Muscle layer of colon (tissue), 2 donors: ENCODE results near the gene NOXA1.

Experiments used
- H3K27ac ChIP-seq: one replicate; pipeline ENCODE4 v1.7.0; 2013; ENCODE audit warnings: low read depth, mild to moderate bottlenecking, low read length, moderate library complexity
- H3K27me3 ChIP-seq, 2 donors: one replicate each; pipeline ENCODE4 v1.7.0; 2013; ENCODE audit warnings: low read length in 2 of 2, mild to moderate bottlenecking in 2 of 2; ENCODE audit not compliant: insufficient read depth in 2 of 2, control insufficient read depth in 1 of 2
- H3K36me3 ChIP-seq: one replicate; pipeline ENCODE4 v1.7.0; 2013; ENCODE audit warnings: mild to moderate bottlenecking, low read length; ENCODE audit not compliant: insufficient read depth
- H3K4me1 ChIP-seq: one replicate; pipeline ENCODE4 v1.7.0; 2013; ENCODE audit warnings: mild to moderate bottlenecking, low read length; ENCODE audit not compliant: insufficient read depth
- H3K4me3 ChIP-seq, 2 donors: one replicate each; pipeline ENCODE4 v1.7.0; 2013; ENCODE audit warnings: low read length in 2 of 2, low read depth in 1 of 2, mild to moderate bottlenecking in 1 of 2, moderate library complexity in 1 of 2
- H3K9ac ChIP-seq: one replicate; pipeline ENCODE4 v1.7.0; 2013; ENCODE audit warnings: low read length
- H3K9me3 ChIP-seq: one replicate; pipeline ENCODE4 v1.7.0; 2013; ENCODE audit warnings: mild to moderate bottlenecking, low read length
- donor health status: abdominal sarcoma.
- donor health status: Adenocarcinoma of cecum.

The NOXA1 gene

DNA sequence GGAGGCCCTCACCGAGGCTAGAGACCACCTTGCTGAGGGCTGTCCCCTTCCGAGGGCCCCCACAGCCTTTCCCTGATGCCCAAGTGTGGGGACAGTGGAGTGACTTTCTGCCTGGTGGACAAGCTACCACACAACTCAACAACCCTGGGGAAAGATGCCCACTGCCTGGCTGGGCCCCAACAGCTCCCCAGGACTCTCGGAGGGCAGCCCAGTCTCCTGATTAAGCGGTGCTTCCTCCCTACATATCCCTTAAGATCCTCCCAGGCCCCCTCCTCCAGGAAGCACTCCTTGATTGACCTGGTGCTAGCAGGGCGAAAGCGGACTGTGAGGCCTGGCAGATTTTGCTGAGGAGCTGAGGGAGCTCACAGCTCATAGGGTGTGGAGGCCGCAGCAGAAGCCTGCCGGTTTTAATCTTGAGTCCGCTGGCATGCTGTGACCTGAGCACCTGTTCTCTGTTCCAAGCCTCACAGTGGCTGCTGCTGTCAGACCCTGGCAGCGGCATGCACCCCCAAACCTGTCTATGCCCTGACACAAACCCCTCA lies 33.7 kb downstream of the NOXA1 start:
- H3K4me1 ChIP-seq: peaks cover 17% of the 10 kb centered on the region
- H3K9me3 ChIP-seq: no peaks in the 10 kb centered on the region
- peaks cover 0 to 3% of the 10 kb centered on the region in 2 donors for H3K27me3 ChIP-seq
- H3K27ac ChIP-seq: no peak overlapping the region
- H3K4me3 ChIP-seq: no peak overlapping the region
- H3K36me3 ChIP-seq: peaks cover 11% of the 10 kb centered on the region
- no peak overlapping the region for H3K9ac ChIP-seq

DNA sequence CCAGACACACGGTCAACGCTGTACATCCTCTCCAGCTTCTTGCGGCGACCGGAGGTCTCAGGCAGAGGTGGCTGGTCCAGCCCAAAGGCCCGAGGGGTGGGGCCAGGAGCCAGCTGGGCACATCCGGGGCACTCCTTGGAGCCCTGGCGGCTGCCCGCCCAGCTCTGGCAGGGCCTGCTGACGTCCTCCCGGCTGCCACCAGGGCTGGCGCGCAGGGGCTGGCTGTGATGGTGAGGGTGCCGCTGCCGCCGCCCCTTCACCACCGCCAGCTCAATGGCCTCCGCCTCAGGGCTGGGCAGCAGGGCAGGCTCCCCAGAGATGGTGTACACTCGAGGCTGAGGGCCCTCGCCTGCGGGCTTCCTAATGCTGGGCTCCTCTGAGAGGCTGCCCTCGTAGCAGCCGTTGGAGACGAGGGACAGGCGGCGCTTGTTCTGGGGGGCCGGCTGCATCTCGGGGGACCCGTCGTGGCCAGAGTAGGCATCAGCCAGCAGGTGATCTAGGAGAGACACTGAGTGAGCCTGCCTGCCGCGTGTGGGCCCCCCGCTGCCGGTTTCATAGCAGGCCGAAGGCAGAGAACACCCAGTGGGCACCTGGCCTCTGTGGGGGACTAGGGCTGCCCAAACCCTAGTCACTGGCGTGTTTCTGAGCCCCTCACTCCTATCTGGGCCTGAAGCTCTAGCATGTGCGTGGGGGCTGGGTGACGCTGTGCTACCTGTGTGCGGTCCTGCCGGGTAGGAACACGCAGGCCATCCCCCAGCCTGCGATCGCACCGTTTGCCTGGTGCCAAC lies 34.4 kb downstream of the NOXA1 start:
- peaks cover 17% of the 10 kb centered on the region for H3K4me1 ChIP-seq
- H3K36me3 ChIP-seq: peaks cover 11% of the 10 kb centered on the region
- H3K27me3 ChIP-seq: peaks cover 0 to 4% of the 10 kb centered on the region in 2 donors
- no peak overlapping the region for H3K27ac ChIP-seq
- no peak overlapping the region for H3K9ac ChIP-seq
- H3K4me3 ChIP-seq: peak overlapping the region; percentile 52 to 57
- H3K9me3 ChIP-seq: no peaks in the 10 kb centered on the region

DNA sequence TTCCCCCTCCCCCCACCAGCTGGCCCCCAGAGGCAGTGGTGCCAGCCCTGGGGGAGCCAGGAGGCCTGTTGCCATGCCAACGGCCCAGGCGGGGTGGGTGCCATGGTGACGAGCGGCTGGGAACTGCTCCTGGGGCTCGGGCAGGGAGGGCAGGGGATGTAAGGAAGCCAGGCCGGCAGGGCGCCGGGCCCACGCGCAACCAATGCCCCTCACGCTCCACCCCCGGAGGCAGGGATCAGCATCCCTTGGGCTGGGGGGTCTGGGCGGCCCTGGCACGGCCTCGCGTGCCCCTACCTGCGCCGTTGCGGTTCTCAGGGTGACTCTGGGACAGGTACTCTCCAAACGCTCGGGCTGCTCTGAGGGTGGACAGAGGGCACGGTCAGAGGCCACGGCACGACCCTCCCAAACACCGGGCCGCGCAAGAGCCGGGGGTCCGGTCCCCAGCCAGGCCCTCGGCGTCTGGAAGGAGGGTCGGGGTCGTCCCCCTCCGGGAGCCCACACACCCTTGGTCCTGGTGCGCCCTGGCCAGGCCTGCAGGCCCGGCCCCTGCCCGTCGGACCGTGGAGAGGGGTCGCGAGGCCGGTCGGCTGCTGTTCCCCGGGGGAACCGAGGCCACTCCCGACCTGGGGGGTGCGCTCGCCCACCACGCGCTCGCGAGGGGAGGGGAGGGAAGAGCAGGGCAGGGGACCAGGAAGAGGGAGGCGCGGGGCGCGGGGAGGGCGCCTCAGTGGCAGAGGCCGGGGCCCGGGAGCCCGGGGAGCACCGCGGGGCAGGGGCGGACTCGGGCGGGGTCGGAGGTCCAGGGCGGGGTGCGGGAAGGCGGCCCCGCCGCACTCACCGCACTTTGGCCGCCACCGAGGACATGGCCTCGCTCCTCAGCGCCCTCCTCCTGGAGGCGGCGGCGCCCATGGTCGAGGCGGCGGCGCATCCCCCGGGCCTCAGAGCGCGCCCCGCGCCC lies 35.3 kb downstream of the NOXA1 start:
- Histone ChIP-seq H3K36me3 (peaks cover 11% of the 10 kb centered on the region), H3K27ac (peak overlapping the region; percentile 44), H3K9me3 (no peaks in the 10 kb centered on the region), H3K9ac (no peak overlapping the region), H3K4me3 (peak overlapping the region; percentile 52 to 57), H3K27me3 (peaks cover 0 to 4% of the 10 kb centered on the region in 2 donors), H3K4me1 (peaks cover 17% of the 10 kb centered on the region)

DNA sequence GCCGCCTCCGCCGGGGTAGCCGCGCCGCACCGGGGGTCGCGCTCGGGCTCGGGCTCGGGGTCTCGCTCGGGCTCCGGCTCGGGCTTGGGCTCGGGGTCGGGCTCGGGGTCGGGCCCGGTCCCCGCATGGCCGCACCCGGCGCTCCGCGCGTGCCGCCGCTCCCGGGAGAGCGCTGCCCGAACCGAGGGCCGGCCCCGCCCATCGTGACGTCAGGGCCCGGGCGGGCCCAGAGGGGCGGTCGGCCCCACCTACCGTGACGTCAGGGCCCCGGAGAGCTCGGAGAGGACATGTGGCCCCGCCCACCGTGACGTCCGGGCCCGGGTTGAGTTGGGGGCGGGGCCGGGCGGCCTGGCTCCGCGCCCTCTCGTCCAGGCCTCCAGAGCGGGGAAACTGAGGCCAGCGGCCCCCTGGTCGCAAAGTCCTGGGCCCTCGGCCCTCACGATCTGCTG lies 36.0 kb downstream of the NOXA1 start, which contains the start of gene NSMF:
Gene NSMF (minus strand): TSS at position 183 of the 449 bp plus-strand sequence. CDS start 232 bp downstream, outside the sequence.
- Histone ChIP-seq H3K9ac (peak within 1 kb of the TSS; percentile 68), H3K4me3 (peak within 1 kb of the TSS; percentile 57 to 60), H3K9me3 (no peaks in the 10 kb centered on the region), H3K27ac (peak within 1 kb of the TSS; percentile 73), H3K27me3 (peaks cover 0 to 4% of the 10 kb centered on the region in 2 donors), H3K4me1 (peaks cover 17% of the 10 kb centered on the region), H3K36me3 (peaks cover 11% of the 10 kb centered on the region)

DNA sequence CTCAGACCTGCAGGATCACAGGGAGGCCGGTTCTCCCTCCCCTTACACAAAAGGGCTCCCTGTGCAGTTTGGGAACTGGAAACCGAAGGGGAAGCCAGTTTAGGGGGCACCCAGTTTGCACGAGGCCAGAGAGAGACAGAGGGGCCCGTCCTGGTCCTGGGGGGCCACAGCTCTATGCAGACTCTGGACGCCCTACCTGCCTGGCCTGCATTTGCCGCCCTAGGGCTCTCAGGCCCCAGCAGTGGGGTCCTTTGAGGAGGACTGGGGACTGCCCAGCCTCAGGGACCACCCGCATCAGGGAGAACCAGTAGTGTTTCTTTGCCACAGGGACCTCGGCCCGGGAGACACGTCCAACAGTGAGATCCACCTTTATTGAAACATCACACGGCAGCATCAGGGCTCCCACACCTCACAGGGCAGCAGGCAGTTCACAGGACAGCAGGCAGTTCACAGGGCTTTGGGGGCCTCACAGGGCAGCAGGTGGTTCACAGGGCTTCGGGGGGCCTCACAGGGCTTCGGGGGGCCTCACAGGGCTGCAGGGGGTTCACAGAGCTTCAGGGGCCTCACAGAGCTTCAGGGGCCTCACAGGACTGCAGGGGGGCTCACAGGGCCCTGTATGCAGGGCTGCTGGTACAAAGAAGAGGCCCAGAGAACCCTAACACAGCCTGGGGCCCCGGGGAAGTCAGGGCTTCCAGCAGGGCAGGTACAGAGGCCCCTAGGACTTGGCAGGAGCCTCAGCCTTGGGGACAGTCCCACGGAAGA lies 36.6 kb downstream of the NOXA1 start:
- H3K27me3 ChIP-seq: peaks cover 0 to 4% of the 10 kb centered on the region in 2 donors
- peak overlapping the region; percentile 68 for H3K9ac ChIP-seq
- H3K36me3 ChIP-seq: peaks cover 11% of the 10 kb centered on the region
- H3K4me3 ChIP-seq: peak overlapping the region; percentile 40 to 60
- no peaks in the 10 kb centered on the region for H3K9me3 ChIP-seq
- peak overlapping the region; percentile 73 for H3K27ac ChIP-seq
- peaks cover 12% of the 10 kb centered on the region for H3K4me1 ChIP-seq

DNA sequence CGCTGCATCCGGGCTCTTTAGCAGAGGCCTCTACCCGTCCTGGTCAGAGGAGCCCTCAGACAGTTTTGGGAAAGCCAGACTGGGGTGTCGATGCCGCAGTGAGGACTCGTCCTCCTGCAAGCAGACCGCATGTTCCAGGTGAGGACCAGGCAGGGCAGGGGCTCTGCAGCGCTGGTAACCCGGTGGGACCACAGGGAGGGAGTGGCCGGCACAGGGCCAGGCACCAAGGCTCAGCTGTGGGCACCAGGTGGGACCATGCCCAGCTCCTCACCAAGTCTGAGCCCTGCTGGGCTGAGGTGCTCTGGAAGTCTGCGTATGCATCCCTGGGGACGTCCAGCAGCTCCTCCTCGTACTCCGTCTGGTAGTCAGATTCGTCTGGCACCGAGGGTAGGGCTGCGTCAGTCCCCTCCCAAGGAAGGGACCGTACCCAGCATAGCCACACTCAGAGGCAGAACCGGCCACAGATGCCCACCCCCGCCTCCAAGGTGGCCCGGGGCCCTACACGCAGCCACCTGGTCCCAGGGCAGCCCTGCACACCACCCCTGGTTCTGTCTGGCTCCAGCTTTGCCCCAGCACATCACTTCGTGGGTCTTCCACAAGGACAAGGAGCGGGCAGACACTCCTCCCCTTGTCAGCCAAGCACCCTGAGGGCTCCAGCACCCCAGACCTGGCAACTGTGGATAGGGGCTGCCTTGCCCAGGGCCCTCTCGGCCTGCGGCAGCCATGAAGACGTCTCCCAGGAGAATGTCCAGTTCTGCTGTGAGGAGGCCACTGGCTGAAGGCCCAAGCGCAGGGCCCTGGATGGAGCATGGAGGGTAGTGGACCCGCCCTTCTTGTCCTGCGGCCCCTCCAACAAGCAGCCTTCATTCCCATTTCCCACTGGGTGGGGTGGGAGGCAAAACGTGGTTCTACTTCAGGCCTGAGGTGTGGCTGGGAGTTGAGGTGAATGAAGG lies 37.4 kb downstream of the NOXA1 start:
- Histone ChIP-seq H3K27ac (no peak overlapping the region), H3K9me3 (no peaks in the 10 kb centered on the region), H3K27me3 (peaks cover 0 to 4% of the 10 kb centered on the region in 2 donors), H3K4me1 (peaks cover 6% of the 10 kb centered on the region), H3K9ac (no peak overlapping the region), H3K36me3 (peaks cover 11% of the 10 kb centered on the region), H3K4me3 (no peak overlapping the region)

DNA sequence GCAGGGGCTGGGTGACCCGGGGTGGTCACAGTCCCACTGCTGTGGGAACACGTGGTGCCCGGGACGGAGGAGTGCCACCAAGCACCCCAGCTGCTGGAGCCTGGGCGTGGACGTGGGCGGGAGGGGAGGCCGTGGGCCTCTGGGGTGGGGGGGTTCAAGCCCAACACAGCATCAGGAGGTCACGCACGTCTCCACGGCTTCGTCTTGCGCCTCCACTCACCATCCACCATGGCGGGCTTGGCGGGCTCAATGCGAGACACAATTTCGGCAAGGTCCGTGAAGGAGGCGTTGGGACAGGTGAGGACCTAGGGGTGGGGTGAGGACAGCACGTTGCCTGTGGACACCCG lies 38.1 kb downstream of the NOXA1 start:
- H3K4me3 ChIP-seq: no peak overlapping the region
- no peak overlapping the region for H3K27ac ChIP-seq

DNA sequence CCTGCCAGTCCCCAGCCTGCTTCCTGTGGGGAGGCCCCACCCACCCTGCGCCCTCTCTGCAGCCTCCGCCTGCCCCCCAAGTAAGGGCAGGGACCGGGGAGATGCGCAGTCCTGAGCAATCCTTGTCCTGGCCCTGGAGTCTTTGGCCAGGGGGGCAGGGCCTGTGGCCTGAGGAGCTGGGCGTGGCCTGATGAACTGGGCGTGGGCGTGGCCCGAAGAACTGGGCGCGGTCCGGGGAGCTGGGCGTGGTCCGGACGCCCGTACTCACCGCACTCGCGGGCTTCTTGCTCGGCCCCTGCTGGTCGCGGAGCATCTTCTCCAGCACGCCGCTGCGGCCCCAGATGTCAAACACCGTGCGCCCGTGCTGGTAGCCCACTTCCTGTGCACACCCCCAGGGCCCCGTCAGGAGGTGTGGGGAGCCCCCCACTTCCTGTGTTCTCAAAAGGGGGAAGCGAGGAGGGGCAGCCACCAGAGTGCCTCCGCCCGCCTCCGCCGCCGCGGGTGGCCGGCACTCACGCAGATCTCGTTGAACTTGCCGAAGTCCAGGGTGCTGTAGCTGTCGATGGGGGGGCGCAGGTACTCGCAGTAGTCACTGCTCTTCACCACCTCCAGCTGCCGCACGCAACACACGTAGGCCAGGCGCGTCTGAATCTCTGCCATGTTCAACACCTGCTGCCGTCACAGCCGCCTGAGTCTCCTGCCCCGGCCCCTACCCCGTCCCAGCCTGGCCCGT lies 38.6 kb downstream of the NOXA1 start:
- no peak overlapping the region for H3K27ac ChIP-seq

More for the DNA sequence above, 38.1 kb downstream of the NOXA1 start:
- H3K36me3 ChIP-seq: peaks cover 10% of the 10 kb centered on the region
- no peak overlapping the region for H3K9ac ChIP-seq
- H3K4me1 ChIP-seq: peaks cover 6% of the 10 kb centered on the region
- H3K27me3 ChIP-seq: peaks cover 0 to 4% of the 10 kb centered on the region in 2 donors
- no peaks in the 10 kb centered on the region for H3K9me3 ChIP-seq

DNA sequence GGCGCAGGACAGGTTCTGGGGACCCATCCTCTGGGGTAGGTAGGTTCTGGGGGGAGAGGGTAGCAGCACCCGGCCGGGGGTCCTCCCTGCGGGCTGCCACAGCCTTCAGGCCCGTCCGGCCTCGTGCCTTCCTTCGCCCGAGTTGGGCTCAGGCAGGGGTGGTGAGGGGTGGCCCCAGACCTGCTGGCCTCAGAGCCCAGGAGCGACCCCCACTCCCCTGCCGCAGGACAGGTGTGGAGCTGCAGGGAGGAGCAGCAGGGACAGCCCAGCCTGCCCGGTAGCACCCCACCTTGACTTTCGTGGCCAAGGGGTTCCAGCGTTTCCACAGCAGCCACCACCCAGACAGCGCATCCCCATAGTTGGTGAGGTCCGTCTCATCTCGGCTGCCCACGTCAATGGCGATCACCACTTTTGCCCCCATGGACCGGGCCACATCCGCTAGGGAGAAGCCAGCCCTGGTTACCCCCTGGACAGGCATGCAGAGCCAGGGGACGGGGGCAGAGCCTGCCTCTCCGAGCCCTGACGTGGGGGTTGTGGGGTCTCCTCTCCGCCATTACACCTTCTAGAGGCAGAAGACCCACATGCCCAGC lies 39.3 kb downstream of the NOXA1 start:
- no peak overlapping the region for H3K27ac ChIP-seq
- H3K4me1 ChIP-seq: peaks cover 6% of the 10 kb centered on the region
- H3K9me3 ChIP-seq: no peaks in the 10 kb centered on the region

More for the DNA sequence above, 38.6 kb downstream of the NOXA1 start:
- Histone ChIP-seq H3K4me3 (no peak overlapping the region), H3K36me3 (peaks cover 4% of the 10 kb centered on the region), H3K27me3 (peaks cover 0 to 4% of the 10 kb centered on the region in 2 donors), H3K4me1 (peaks cover 6% of the 10 kb centered on the region), H3K9me3 (no peaks in the 10 kb centered on the region), H3K9ac (no peak overlapping the region)

More for the DNA sequence above, 39.3 kb downstream of the NOXA1 start:
- peaks cover 0 to 4% of the 10 kb centered on the region in 2 donors for H3K27me3 ChIP-seq
- no peak overlapping the region for H3K4me3 ChIP-seq
- no peaks in the 10 kb centered on the region for H3K36me3 ChIP-seq
- H3K9ac ChIP-seq: no peak overlapping the region
